ENCODE data around the gene GM2A.
"Not testable (repeated sequence)": the region's sequence is repeated elsewhere in the genome, so short reads cannot be mapped to it uniquely, and the experiment has no call there.

The GM2A gene

GRCh38 chr5:151230048-151230680 is 22.8 kb upstream of the GM2A start:
- DNase-seq, result no peak

- DNase-seq, result no peak
Measured at GRCh38 chr5:151231359-151231758, 21.6 kb upstream of the GM2A start.

GRCh38 chr5:151233616-151234085 is 19.3 kb upstream of the GM2A start:
- DNase-seq, result no peak

- DNase-seq, result no peak
Measured at GRCh38 chr5:151234476-151235238, 18.3 kb upstream of the GM2A start.

- DNase-seq, result not testable (repeated sequence)
Measured at GRCh38 chr5:151235239-151235571, 17.8 kb upstream of the GM2A start.

GRCh38 chr5:151236888-151237287 is 16.1 kb upstream of the GM2A start:
- DNase-seq, result peak; percentile 44

GRCh38 chr5:151237685-151238084 is 15.3 kb upstream of the GM2A start:
- DNase-seq, result no peak

- no peak for DNase-seq
Measured at GRCh38 chr5:151238303-151238741, 14.7 kb upstream of the GM2A start.

- no peak for DNase-seq
Measured at GRCh38 chr5:151239237-151239861, 13.6 kb upstream of the GM2A start.

GRCh38 chr5:151240268-151240835 is 12.6 kb upstream of the GM2A start:
- DNase-seq, result not testable (repeated sequence)

GRCh38 chr5:151240924-151241635 is 11.9 kb upstream of the GM2A start:
- DNase-seq, result no peak

GRCh38 chr5:151243127-151243526 is 9.9 kb upstream of the GM2A start:
- no peak for DNase-seq

- no peak for DNase-seq
Measured at GRCh38 chr5:151243564-151243963, 9.4 kb upstream of the GM2A start.

GRCh38 chr5:151244206-151244605 is 8.8 kb upstream of the GM2A start:
- no peak for DNase-seq

GRCh38 chr5:151245680-151246219 is 7.2 kb upstream of the GM2A start:
- DNase-seq, result no peak

GRCh38 chr5:151248651-151249050 is 4.3 kb upstream of the GM2A start:
- peak; percentile 77 for DNase-seq

- DNase-seq, result no peak
Measured at GRCh38 chr5:151249281-151249680, 3.7 kb upstream of the GM2A start.

GRCh38 chr5:151250346-151251000 is 2.5 kb upstream of the GM2A start:
- DNase-seq, result no peak

- DNase-seq, result no peak
Measured at GRCh38 chr5:151251001-151251551, 1.9 kb upstream of the GM2A start.

GRCh38 chr5:151251621-151252020 is 1.4 kb upstream of the GM2A start:
- DNase-seq, result no peak

- DNase-seq, result no peak
Measured at GRCh38 chr5:151253605-151253950, 593 bp downstream of the GM2A start.

GRCh38 chr5:151254556-151254955 is 1.6 kb downstream of the GM2A start:
- DNase-seq, result no peak
